Right renal cortex interstitium (tissue), 3 donors: ENCODE results near the gene TTC3. TPM values are rescaled to one million over a fixed set of nuclear protein-coding genes. Genes with fewer than 3 reads are reported as not detected.
A peak's percentile ranks its signal among the peaks of the same experiment; 100 is the strongest.
"Not testable (repeated sequence)": the region's sequence is repeated elsewhere in the genome, so short reads cannot be mapped to it uniquely, and the experiment has no call there.

Experiments
- DNase-seq, 3 donors: peaks; one replicate each; pipeline ENCODE4 v3.0.0-alpha.2; 2013; ENCODE audit warnings: low read depth in 3 of 3, low spot score in 2 of 3
- polyA plus RNA-seq, 3 donors: library from polyadenylated mRNA; unstranded; fragments of 120-200 nt; gene quantifications; one replicate each; pipeline ENCODE4 v1.2.1, GENCODE V29; 2013; ENCODE audit not compliant: insufficient read length in 3 of 3

The TTC3 gene
- polyA plus RNA-seq, 3 donors, result 158 to 201 (median 173) TPM

- peak in 2 of 3 donors; percentile 77 for DNase-seq
These were observed 148.1 kb downstream of the TTC3 start for GRCh38 chr21:37220981-37221664.

GRCh38 chr21:37222248-37222647, 149.2 kb downstream of the TTC3 start:
- DNase-seq, result not testable (repeated sequence)

GRCh38 chr21:37223804-37224345, 150.8 kb downstream of the TTC3 start:
- no peak for DNase-seq

GRCh38 chr21:37224861-37225839, 152.1 kb downstream of the TTC3 start:
- DNase-seq, result no peak

- DNase-seq, result no peak
These were observed 153.2 kb downstream of the TTC3 start for GRCh38 chr21:37226041-37226920.

GRCh38 chr21:37227071-37228002, 154.3 kb downstream of the TTC3 start:
- DNase-seq, result no peak

- DNase-seq, result no peak
These were observed 154.9 kb downstream of the TTC3 start for GRCh38 chr21:37228003-37228400.

GRCh38 chr21:37230632-37231248, 157.7 kb downstream of the TTC3 start:
- DNase-seq, result no peak

- no peak for DNase-seq
These were observed 158.2 kb downstream of the TTC3 start for GRCh38 chr21:37231249-37231645.

GRCh38 chr21:37231671-37232070, 158.6 kb downstream of the TTC3 start:
- no peak for DNase-seq

- no peak for DNase-seq
These were observed 159.4 kb downstream of the TTC3 start for GRCh38 chr21:37232274-37233018.

- no peak for DNase-seq
These were observed 160.6 kb downstream of the TTC3 start for GRCh38 chr21:37233551-37234146.

- DNase-seq, result no peak
These were observed 164.3 kb downstream of the TTC3 start for GRCh38 chr21:37237346-37237745.

GRCh38 chr21:37237764-37238163, 164.7 kb downstream of the TTC3 start:
- no peak for DNase-seq

GRCh38 chr21:37240978-37241377, 167.9 kb downstream of the TTC3 start:
- no peak for DNase-seq

GRCh38 chr21:37241426-37241825, 168.4 kb downstream of the TTC3 start:
- no peak for DNase-seq

GRCh38 chr21:37243961-37244360, 170.9 kb downstream of the TTC3 start:
- DNase-seq, result no peak
